H4 (cell line): ENCODE results near the gene ZBTB47. TPM values are rescaled to one million over a fixed set of nuclear protein-coding genes. Genes with fewer than 3 reads are reported as not detected.

ENCODE experiments used
- DNase-seq: peaks from one replicate; pipeline ENCODE4 v3.0.0-alpha.2; 2015; ENCODE audit warnings: low spot score
- total RNA-seq: library from RNA; depleted of rRNA; stranded (reverse); fragments of >200 nt; shearing (Covaris generic); gene quantifications from 2 replicates; pipeline ENCODE4 v1.2.3, GENCODE V29; 2014; rRNA removed

The ZBTB47 gene
- total RNA-seq, 1 experiment from 2014 or later, result 1.9 TPM

GRCh38 chr3:42712688-42713372 lies 59.3 kb downstream of the ZBTB47 start:
- no peak for DNase-seq

- DNase-seq, result no peak
These were observed 60.2 kb downstream of the ZBTB47 start for GRCh38 chr3:42713747-42714146.

GRCh38 chr3:42714171-42714852 lies 60.8 kb downstream of the ZBTB47 start:
- no peak for DNase-seq

Other genes with a start within 250 kb of the ZBTB47 start
- gene LYZL4, start 243.1 kb upstream of the ZBTB47 start, total RNA-seq, result not detected in 2 replicates
- not detected in 2 replicates for gene VIPR1, start 151.1 kb upstream of the ZBTB47 start, total RNA-seq
- 42.4 and 48.1 TPM in 2 replicates for gene SEC22C, start 71.7 kb upstream of the ZBTB47 start, total RNA-seq
- 32.2 and 41.9 TPM in 2 replicates for gene SS18L2, start 62.8 kb upstream of the ZBTB47 start, total RNA-seq
- gene NKTR, start 53.0 kb upstream of the ZBTB47 start, total RNA-seq, result 3.8 and 6.2 TPM in 2 replicates
- gene KLHL40, start 31.8 kb downstream of the ZBTB47 start, total RNA-seq, result not detected in 2 replicates
- not detected in 2 replicates for gene HHATL, start 49.1 kb downstream of the ZBTB47 start, total RNA-seq
- not detected in 2 replicates for gene CCDC13, start 119.6 kb downstream of the ZBTB47 start, total RNA-seq
- 134 and 182 TPM in 2 replicates for gene HIGD1A, start 150.8 kb downstream of the ZBTB47 start, total RNA-seq
- gene ACKR2, start 155.7 kb downstream of the ZBTB47 start, total RNA-seq, result not detected in 2 replicates
- not detected in 2 replicates for gene CYP8B1, start 222.2 kb downstream of the ZBTB47 start, total RNA-seq